HG02588 (cell line): Measurements from ENCODE around the gene KIAA2012.

ENCODE experiments used
- ATAC-seq: cut with Tn5 transposase; IDR thresholded peaks from one replicate; pipeline ENCODE4 v1.9.1; 2021; ENCODE audit warnings: mild to moderate bottlenecking, moderate library complexity; ENCODE audit not compliant: unreplicated experiment

Gene KIAA2012

GRCh38 chr2:202074324-202074723 lies 1.3 kb downstream of the KIAA2012 start:
- ATAC-seq: no peak

- no peak for ATAC-seq
Observed at GRCh38 chr2:202079310-202079709, 6.3 kb downstream of the KIAA2012 start.

GRCh38 chr2:202084265-202084664 lies 11.2 kb downstream of the KIAA2012 start:
- ATAC-seq: no peak

- ATAC-seq: no peak
Observed at GRCh38 chr2:202088777-202089176, 15.7 kb downstream of the KIAA2012 start.

GRCh38 chr2:202090530-202090929 lies 17.5 kb downstream of the KIAA2012 start:
- no peak for ATAC-seq

- no peak for ATAC-seq
Observed at GRCh38 chr2:202091476-202091875, 18.4 kb downstream of the KIAA2012 start.

- ATAC-seq: no peak
Observed at GRCh38 chr2:202094426-202094986, 21.5 kb downstream of the KIAA2012 start.

- ATAC-seq: no peak
Observed at GRCh38 chr2:202095235-202095634, 22.2 kb downstream of the KIAA2012 start.

- ATAC-seq: no peak
Observed at GRCh38 chr2:202096736-202097135, 23.7 kb downstream of the KIAA2012 start.

GRCh38 chr2:202098291-202098690 lies 25.2 kb downstream of the KIAA2012 start:
- ATAC-seq: no peak

- no peak for ATAC-seq
Observed at GRCh38 chr2:202099515-202099914, 26.5 kb downstream of the KIAA2012 start.

GRCh38 chr2:202100176-202100575 lies 27.1 kb downstream of the KIAA2012 start:
- no peak for ATAC-seq

- no peak for ATAC-seq
Observed at GRCh38 chr2:202101026-202101579, 28.0 kb downstream of the KIAA2012 start.

GRCh38 chr2:202102425-202103000 lies 29.5 kb downstream of the KIAA2012 start:
- no peak for ATAC-seq

GRCh38 chr2:202104286-202104870 lies 31.3 kb downstream of the KIAA2012 start:
- ATAC-seq: no peak

GRCh38 chr2:202105025-202105424 lies 32.0 kb downstream of the KIAA2012 start:
- ATAC-seq: no peak

- ATAC-seq: no peak
Observed at GRCh38 chr2:202108345-202108744, 35.3 kb downstream of the KIAA2012 start.

- no peak for ATAC-seq
Observed at GRCh38 chr2:202109139-202109736, 36.2 kb downstream of the KIAA2012 start.

GRCh38 chr2:202109737-202110184 lies 36.7 kb downstream of the KIAA2012 start:
- ATAC-seq: no peak

- ATAC-seq: no peak
Observed at GRCh38 chr2:202110491-202110890, 37.4 kb downstream of the KIAA2012 start.

GRCh38 chr2:202112041-202112440 lies 39.0 kb downstream of the KIAA2012 start:
- no peak for ATAC-seq
